GM10248 (cell line): ENCODE data around the gene SERPINB2.

Source experiments
- CTCF ChIA-PET: fragments of 300-600 bp; sonication (Branson Sonifier 250); formaldehyde crosslinking; extraction: SDS; loops from one replicate; lab custom pipeline; 2021; ENCODE audit warnings: antibody characterized with exemption; lab: Yijun Ruan, JAX
- POLR2A ChIA-PET: fragments of 350-650 bp; sonication (Branson Sonifier 250); formaldehyde crosslinking; extraction: SDS; loops from one replicate; lab custom pipeline; 2020; ENCODE audit warnings: antibody characterized with exemption; lab: Yijun Ruan, JAX
- DNase-seq: peaks from one replicate; pipeline ENCODE4 v3.0.0; 2012; ENCODE audit errors: extremely low spot score
- TF ChIP-seq, protein P1 (sequence below): IDR thresholded peaks from 2 replicates; pipeline ENCODE4 v1.5.1; 2012; ENCODE audit warnings: mild to moderate bottlenecking, low read depth; ENCODE audit errors: extremely low read depth, missing control alignments, control extremely low read depth

Gene SERPINB2

DNA sequence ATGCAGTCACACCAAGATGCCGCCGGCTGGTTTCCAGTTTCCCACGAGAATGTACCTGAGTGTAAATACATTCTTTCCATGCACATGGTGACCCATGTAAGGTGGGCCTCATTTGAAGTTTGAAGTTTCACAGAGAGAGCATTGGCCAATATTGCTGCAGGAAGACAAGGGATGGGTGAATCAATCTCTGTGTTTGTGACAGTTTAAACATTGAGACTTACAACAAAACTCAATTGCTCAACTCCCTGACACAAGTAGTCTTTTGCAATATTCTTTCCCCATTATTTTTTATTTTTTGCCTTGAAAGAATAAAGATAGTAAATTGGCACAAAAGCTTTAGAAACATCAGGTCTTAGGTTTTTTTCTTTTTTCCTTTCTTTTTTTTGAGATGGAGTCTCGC lies 5.1 kb downstream of the SERPINB2 start:
- TF ChIP-seq, protein P1, sequence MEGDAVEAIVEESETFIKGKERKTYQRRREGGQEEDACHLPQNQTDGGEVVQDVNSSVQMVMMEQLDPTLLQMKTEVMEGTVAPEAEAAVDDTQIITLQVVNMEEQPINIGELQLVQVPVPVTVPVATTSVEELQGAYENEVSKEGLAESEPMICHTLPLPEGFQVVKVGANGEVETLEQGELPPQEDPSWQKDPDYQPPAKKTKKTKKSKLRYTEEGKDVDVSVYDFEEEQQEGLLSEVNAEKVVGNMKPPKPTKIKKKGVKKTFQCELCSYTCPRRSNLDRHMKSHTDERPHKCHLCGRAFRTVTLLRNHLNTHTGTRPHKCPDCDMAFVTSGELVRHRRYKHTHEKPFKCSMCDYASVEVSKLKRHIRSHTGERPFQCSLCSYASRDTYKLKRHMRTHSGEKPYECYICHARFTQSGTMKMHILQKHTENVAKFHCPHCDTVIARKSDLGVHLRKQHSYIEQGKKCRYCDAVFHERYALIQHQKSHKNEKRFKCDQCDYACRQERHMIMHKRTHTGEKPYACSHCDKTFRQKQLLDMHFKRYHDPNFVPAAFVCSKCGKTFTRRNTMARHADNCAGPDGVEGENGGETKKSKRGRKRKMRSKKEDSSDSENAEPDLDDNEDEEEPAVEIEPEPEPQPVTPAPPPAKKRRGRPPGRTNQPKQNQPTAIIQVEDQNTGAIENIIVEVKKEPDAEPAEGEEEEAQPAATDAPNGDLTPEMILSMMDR, result no peak
- ChIA-PET POLR2A (no interaction called here), CTCF (interaction anchor here (1.2 to 3.7 kb wide), 3 partner anchors 12 to 43 kb away, joined by 3 to 38 read pairs (median 5); no protein-coding TSS in a partner anchor)
- DNase-seq, result no peak

DNA sequence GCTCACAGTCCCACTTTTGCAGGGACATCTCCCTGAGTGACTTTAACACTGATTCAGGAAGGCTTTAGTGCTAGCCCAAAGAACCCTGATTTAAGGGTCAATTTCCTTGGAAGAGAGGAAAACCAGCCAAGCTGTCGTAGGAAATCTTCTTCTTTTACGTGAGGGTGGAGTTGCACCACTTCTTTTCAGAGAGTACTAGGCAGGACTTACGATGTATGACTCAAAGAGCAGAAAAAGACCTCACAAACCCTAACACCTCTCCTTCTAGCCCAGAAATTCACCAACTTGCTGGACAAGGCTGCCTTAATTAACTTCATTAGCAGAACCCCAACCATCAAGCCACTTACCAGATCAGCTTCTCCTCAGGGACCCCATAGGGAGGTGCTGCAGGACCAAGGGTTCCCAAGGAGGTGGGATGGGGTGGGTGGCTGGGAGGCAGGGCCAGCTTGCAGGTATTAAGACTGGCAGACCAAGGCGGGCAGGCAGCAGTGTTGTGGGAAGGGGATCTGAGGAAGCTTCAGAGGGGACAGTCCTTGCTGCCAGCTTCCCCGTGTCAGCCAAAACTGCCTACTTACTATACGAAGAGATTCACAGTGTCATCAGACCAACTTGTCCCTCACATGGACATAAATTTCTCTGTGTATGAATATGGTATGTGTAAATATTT lies 6.7 kb downstream of the SERPINB2 start:
- POLR2A ChIA-PET, result no interaction called here
- CTCF ChIA-PET, result interaction anchor here (1.1 to 1.9 kb wide), 4 partner anchors 9 to 42 kb away, joined by 3 to 5 read pairs (median 4); no protein-coding TSS in a partner anchor
- TF ChIP-seq, protein P1, result no peak
- no peak for DNase-seq

DNA sequence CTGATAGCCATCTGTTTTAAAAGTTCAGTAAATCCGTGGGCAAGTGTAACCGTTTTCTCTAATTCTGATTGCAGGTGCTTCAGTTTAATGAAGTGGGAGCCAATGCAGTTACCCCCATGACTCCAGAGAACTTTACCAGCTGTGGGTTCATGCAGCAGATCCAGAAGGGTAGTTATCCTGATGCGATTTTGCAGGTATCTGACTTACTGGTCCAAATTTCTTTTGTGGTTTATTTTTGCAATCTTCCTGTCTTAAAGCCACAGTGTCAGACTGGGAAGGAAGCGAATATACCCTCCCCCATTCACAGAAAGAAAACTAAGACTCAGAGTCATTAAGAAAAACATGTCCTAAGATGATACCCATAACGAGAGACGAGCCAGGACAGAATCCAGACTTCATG lies 7.7 kb downstream of the SERPINB2 start:
- no peak for DNase-seq
- TF ChIP-seq, protein P1, result no peak
- ChIA-PET CTCF (interaction anchor here (1.6 to 5.9 kb wide), 3 partner anchors 9 to 13 kb away, joined by 5 to 24 read pairs (median 5); partner anchors contain the start of gene SERPINB10), POLR2A (no interaction called here)

DNA sequence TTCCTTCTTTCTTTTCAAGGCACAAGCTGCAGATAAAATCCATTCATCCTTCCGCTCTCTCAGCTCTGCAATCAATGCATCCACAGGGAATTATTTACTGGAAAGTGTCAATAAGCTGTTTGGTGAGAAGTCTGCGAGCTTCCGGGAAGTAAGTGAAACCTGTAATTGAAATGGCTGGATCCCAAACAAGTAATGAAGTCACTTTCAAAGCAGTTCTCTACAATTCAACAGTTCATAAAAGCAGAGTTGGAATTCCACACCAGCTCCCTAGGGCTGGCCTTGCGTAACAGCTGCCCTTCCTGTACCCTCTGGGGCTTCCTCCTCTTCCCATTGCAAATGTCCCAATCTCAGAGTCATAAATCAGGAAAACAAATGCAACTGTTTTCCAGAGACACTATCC lies 9.6 kb downstream of the SERPINB2 start:
- CTCF ChIA-PET, result interaction anchor here (1.5 to 5.9 kb wide), 4 partner anchors 7 to 39 kb away, joined by 5 to 24 read pairs (median 8); partner anchors contain the start of genes SERPINB10 and SERPINB2
- TF ChIP-seq, protein P1, result no peak
- no peak for DNase-seq
- POLR2A ChIA-PET, result no interaction called here

DNA sequence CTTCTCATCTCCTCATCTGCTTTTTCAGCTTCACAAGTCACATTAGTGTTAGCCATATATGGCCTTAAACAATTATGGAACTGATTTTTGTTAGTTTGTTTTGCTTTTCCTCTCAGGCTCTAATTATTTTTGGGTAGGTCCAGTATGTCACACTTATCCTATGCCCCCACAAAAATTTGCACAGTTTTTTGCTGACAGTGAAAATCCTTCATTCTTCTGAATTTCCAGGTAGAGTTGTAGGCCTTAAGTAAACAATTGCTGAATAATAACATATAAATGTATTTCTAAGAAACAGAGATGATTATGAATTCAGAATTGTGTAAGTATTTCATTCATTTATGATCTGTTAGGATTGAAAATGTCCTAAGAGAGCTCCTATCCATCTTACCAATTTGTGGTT lies 11.7 kb downstream of the SERPINB2 start:
- no peak for DNase-seq
- ChIA-PET POLR2A (no interaction called here), CTCF (interaction anchor here (0.8 to 5.9 kb wide), 8 partner anchors 9 to 75 kb away, joined by 3 to 24 read pairs (median 4); partner anchors contain the start of gene SERPINB10)
- TF ChIP-seq, protein P1, result no peak

DNA sequence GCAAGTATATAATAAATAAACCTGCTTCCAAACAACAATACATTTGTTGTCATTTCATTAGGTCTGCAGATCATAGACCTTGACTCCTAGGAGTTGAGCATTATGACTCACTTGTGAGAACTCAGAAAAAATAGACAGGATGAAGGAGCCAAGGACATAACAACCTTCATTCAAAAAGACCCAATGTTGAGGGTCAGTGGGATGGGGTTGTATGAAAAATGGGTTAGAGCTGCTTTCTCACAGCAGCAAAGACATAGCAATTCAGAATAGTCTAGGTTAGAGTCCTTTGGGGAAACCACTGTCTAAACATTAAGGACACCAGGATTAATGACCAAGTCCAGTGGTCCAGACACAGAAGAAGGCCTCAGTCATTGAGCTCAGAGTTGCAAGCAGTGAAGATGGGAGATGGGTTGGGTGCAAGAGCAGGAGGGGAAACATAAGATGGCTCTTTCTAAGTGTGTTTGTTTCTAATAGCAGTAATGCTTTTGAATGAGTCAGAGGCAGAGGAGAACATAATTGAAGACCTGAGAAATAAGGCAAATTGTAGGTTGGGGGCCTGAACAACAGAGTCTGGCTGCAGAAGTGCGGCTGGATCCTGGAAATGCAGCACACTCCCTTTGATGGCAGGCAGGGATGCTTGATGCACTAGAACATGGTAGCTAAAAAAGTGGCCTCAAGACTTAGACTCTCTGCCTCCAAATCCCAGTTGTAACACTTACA lies 16.5 kb downstream of the SERPINB2 start:
- CTCF ChIA-PET, result interaction anchor here (1.6 to 1.8 kb wide), 4 partner anchors 8 to 33 kb away, joined by 4 to 7 read pairs (median 5); no protein-coding TSS in a partner anchor
- TF ChIP-seq, protein P1, result no peak
- DNase-seq, result no peak
- POLR2A ChIA-PET, result no interaction called here
